ENCODE results near the gene NFIA.

DNA sequence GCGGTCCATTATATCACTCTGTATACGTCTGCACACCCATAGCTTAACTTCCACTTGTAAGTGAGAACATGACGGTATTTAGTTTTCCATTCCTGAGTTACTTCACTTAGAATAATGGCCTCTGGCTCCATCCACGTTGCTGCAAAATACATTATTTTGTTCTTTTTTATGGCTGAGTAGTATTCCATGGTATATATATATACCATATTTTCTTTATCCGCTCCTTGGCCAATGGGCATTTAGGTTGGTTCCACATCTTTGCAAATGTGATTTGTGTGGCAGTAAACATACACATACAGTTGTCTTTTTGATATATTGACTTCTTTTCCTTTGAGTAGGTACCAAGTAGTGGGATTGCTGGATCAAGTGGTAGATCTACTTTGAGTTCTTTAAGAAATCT is 245.1 kb downstream of the NFIA start:
- TF ChIP-seq TAF1 (IDR thresholded peaks at IDR 0.05; ENCODE audit: low read depth) (no peak), CEBPB (IDR thresholded peaks at IDR 0.05) (no peak), TCF12 (IDR thresholded peaks at IDR 0.05; ENCODE audit: low read depth) (no peak), EP300 (IDR thresholded peaks at IDR 0.05; ENCODE audit: borderline replicate concordance) (no peak), RAD21 (IDR thresholded peaks at IDR 0.05; ENCODE audit: low read depth) (no peak), TEAD4 (IDR thresholded peaks at IDR 0.05) (no peak), FOXM1 (IDR thresholded peaks at IDR 0.05; ENCODE audit: borderline replicate concordance, low read depth) (no peak), ZBTB7A (IDR thresholded peaks at IDR 0.05; ENCODE audit: low read depth) (no peak), NFIC (IDR thresholded peaks at IDR 0.05) (no peak), YY1 (IDR thresholded peaks at IDR 0.05; ENCODE audit: low read depth) (no peak)
- TF ChIP-seq, protein P1, sequence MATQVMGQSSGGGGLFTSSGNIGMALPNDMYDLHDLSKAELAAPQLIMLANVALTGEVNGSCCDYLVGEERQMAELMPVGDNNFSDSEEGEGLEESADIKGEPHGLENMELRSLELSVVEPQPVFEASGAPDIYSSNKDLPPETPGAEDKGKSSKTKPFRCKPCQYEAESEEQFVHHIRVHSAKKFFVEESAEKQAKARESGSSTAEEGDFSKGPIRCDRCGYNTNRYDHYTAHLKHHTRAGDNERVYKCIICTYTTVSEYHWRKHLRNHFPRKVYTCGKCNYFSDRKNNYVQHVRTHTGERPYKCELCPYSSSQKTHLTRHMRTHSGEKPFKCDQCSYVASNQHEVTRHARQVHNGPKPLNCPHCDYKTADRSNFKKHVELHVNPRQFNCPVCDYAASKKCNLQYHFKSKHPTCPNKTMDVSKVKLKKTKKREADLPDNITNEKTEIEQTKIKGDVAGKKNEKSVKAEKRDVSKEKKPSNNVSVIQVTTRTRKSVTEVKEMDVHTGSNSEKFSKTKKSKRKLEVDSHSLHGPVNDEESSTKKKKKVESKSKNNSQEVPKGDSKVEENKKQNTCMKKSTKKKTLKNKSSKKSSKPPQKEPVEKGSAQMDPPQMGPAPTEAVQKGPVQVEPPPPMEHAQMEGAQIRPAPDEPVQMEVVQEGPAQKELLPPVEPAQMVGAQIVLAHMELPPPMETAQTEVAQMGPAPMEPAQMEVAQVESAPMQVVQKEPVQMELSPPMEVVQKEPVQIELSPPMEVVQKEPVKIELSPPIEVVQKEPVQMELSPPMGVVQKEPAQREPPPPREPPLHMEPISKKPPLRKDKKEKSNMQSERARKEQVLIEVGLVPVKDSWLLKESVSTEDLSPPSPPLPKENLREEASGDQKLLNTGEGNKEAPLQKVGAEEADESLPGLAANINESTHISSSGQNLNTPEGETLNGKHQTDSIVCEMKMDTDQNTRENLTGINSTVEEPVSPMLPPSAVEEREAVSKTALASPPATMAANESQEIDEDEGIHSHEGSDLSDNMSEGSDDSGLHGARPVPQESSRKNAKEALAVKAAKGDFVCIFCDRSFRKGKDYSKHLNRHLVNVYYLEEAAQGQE (IDR thresholded peaks at IDR 0.05; ENCODE audit: low read depth), result no peak
- TF ChIP-seq, protein P2, sequence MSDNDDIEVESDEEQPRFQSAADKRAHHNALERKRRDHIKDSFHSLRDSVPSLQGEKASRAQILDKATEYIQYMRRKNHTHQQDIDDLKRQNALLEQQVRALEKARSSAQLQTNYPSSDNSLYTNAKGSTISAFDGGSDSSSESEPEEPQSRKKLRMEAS (IDR thresholded peaks at IDR 0.05), result no peak
- TF ChIP-seq, protein P3, sequence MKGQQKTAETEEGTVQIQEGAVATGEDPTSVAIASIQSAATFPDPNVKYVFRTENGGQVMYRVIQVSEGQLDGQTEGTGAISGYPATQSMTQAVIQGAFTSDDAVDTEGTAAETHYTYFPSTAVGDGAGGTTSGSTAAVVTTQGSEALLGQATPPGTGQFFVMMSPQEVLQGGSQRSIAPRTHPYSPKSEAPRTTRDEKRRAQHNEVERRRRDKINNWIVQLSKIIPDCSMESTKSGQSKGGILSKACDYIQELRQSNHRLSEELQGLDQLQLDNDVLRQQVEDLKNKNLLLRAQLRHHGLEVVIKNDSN (IDR thresholded peaks at IDR 0.05), result no peak

All from Ishikawa (cell line).